Spleen (tissue), 11 donors: ENCODE results near the gene FHIT. TPM values are rescaled to one million over a fixed set of nuclear protein-coding genes. Genes with fewer than 3 reads are reported as not detected.

ENCODE experiments used
- DNase-seq: peaks from one replicate; pipeline ENCODE4 v3.0.0-alpha.2; 2020
- H3K27ac ChIP-seq, 8 donors: fragments of 200-600 bp; sonication (generic) in 7 of 8; 1 replicate in 4 of 8; 2 replicates in 4 of 8; pipeline versions ENCODE4 v1.5.0 to v1.8.0; 2016 to 2021; ENCODE audit warnings: inconsistent platforms in 4 of 8, mild to moderate bottlenecking in 4 of 8, moderate library complexity in 1 of 8
- H3K27me3 ChIP-seq, 7 donors: fragments of 200-600 bp; sonication (generic) in 6 of 7; replicated peaks in 1 of 7; 1 replicate in 4 of 7; 2 replicates in 3 of 7; pipeline versions ENCODE4 v1.5.0 to v1.8.0; 2016 to 2021; ENCODE audit warnings: inconsistent platforms in 3 of 7, mild to moderate bottlenecking in 1 of 7
- H3K36me3 ChIP-seq, 6 donors: fragments of 200-600 bp; sonication (generic) in 5 of 6; 1 replicate in 4 of 6; 2 replicates in 2 of 6; pipeline versions ENCODE4 v1.5.0 to v1.8.0; 2016 to 2021; ENCODE audit warnings: inconsistent platforms in 2 of 6
- H3K4me1 ChIP-seq, 6 donors: fragments of 200-600 bp; sonication (generic) in 5 of 6; 1 replicate in 3 of 6; 2 replicates in 3 of 6; pipeline versions ENCODE4 v1.5.0 to v1.8.0; 2016 to 2021; ENCODE audit warnings: inconsistent platforms in 3 of 6
- H3K4me3 ChIP-seq, 8 donors: fragments of 200-600 bp; sonication (generic) in 7 of 8; 1 replicate in 4 of 8; 2 replicates in 4 of 8; pipeline versions ENCODE4 v1.5.0 to v1.8.0; 2016 to 2021; ENCODE audit warnings: inconsistent platforms in 4 of 8, mild to moderate bottlenecking in 4 of 8, moderate library complexity in 2 of 8
- H3K9me3 ChIP-seq, 8 donors: fragments of 200-600 bp; sonication (generic) in 7 of 8; 1 replicate in 4 of 8; 2 replicates in 4 of 8; pipeline versions ENCODE4 v1.5.0 to v1.8.0; 2016 to 2021; ENCODE audit warnings: inconsistent platforms in 4 of 8
- POLR2A ChIP-seq, 3 donors: fragments of 450-650 bp; IDR thresholded peaks; one replicate each; pipeline ENCODE4 v1.5.1; 2017; ENCODE audit warnings: antibody characterized with exemption in 3 of 3, mild to moderate bottlenecking in 1 of 3
- POLR2AphosphoS5 ChIP-seq, 3 donors: sonication (generic); formaldehyde crosslinking; IDR thresholded peaks; one replicate each; pipeline ENCODE4 v1.5.1; 2017; ENCODE audit warnings: antibody characterized with exemption in 3 of 3
- WGBS, 5 donors: extraction: QIAGEN DNeasy Blood & Tissue Kit in 3 of 5; methylation state at CpG; one replicate each; pipeline versions ENCODE4 v1.1.5 to v1.1.7; 2013 to 2018; 5-methylcytosine and 5-hydroxymethylcytosine counted together
- intact Hi-C: fragments of 100-400 bp; cut with DNase I; formaldehyde crosslinking; loops from one replicate; pipeline ENCODE4 v1.15.0; 2023; ENCODE audit warnings: low total_unique reads
- polyA plus RNA-seq, 3 donors: library from polyadenylated mRNA; stranded (reverse); fragments of 200-250 nt; gene quantifications; one replicate each; pipeline ENCODE4 v1.2.1, GENCODE V29; 2013
- total RNA-seq, 7 donors: library from RNA; depleted of rRNA in 3 of 7; stranded (reverse); fragments of >200 nt in 3 of 7; fragmentation: NEBNext Ultra II Directional in 4 of 7; extraction: Animal tissue kit (Norgen Biotek cat#: 25700) in 4 of 7; gene quantifications; one replicate each; pipeline versions ENCODE4 v1.1.0 to v1.2.1, GENCODE V29; 2016 to 2021
- TF ChIP-seq, protein P1 (sequence below), 11 experiments: fragments of 200-600 bp in 7 of 11; fragments of 450-650 bp in 4 of 11; sonication (generic) in 4 of 11; IDR thresholded peaks in 8 of 11; conservative IDR thresholded peaks in 3 of 11; 1 replicate in 7 of 11; 2 replicates in 4 of 11; pipeline versions ENCODE4 v1.4.0 to v1.8.0; 2016 to 2021; ENCODE audit warnings: antibody characterized with exemption in 11 of 11, inconsistent platforms in 4 of 11, mild to moderate bottlenecking in 1 of 11
- donor health status: healthy with polysubstance abuse.
- donor health status: DM: no; HTN: no; CAD: no; lungs with moderate emphysema.
- donor health status: DM: no; HTN: no; CAD: no.
- donor health status: Bipolar disorder and iron deficiency.
- donor health status: healthy.
- donor health status: DM: no; HTN: no; CAD: no.
- donor health status: DM: yes; HTN: yes; CAD: no.

The FHIT gene
- total and polyA plus RNA-seq, 10 donors: 4.1 to 23.1 (median 12.2) TPM

DNA sequence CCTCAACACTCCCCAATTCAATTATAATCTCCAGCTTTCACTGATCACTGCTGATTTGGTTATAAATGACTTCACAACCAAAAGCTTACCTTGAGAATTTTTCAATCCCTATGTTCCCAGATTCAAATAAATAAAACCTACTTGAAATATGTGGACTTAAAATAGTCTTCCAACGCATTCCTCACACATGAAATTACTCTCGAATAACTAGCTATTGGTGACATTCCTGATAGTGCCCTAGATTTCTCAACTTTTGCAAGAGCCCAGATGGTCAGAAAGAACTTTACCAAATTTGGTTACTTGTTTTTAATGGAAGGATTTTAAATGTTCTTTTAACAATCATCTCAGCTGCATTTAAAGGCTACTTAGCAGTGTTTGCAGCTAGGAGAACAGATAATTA is 605.5 kb downstream of the FHIT start:
- intact Hi-C loops: no loop called here

DNA sequence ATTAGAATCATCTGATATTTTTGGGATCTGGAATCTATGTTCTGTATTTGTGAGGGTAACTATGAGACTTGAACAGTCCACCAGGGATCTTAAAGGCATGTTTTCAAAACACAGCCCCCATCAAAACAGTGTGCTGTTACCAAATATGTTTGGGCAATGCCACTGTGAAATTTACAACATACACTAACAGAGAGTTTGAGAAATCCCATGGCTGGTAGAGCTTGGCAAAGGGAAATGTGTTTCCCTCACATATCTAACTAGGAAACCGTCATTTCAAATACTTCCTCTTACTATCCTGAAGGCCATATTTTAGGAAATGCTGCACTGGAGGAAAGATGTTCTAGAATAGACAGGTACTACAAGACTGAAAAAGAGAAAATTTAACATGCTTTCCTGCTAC is 607.4 kb downstream of the FHIT start:
- H3K36me3 ChIP-seq: no peaks in the 10 kb centered on the region
- H3K4me3 ChIP-seq: no peak overlapping the region
- no peak for TF ChIP-seq POLR2A (IDR thresholded peaks at IDR 0.05)
- TF ChIP-seq, protein P1, sequence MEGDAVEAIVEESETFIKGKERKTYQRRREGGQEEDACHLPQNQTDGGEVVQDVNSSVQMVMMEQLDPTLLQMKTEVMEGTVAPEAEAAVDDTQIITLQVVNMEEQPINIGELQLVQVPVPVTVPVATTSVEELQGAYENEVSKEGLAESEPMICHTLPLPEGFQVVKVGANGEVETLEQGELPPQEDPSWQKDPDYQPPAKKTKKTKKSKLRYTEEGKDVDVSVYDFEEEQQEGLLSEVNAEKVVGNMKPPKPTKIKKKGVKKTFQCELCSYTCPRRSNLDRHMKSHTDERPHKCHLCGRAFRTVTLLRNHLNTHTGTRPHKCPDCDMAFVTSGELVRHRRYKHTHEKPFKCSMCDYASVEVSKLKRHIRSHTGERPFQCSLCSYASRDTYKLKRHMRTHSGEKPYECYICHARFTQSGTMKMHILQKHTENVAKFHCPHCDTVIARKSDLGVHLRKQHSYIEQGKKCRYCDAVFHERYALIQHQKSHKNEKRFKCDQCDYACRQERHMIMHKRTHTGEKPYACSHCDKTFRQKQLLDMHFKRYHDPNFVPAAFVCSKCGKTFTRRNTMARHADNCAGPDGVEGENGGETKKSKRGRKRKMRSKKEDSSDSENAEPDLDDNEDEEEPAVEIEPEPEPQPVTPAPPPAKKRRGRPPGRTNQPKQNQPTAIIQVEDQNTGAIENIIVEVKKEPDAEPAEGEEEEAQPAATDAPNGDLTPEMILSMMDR (IDR thresholded peaks at IDR 0.05 in 8 of 11, conservative IDR thresholded peaks at IDR 0.05 in 3 of 11): no peak
- TF ChIP-seq POLR2AphosphoS5 (IDR thresholded peaks at IDR 0.05): no peak
- no peaks in the 10 kb centered on the region for H3K9me3 ChIP-seq
- 33 to 71% (median 47%) methylated on average over 1 of the region's 1 CpG for WGBS, 5 donors
- intact Hi-C loops: no loop called here
- H3K4me1 ChIP-seq: no peaks in the 10 kb centered on the region
- no peak for DNase-seq
- no peak overlapping the region for H3K27ac ChIP-seq
- no peaks in the 10 kb centered on the region for H3K27me3 ChIP-seq

More for the DNA sequence above, 605.5 kb downstream of the FHIT start:
- Histone ChIP-seq H3K36me3 (no peaks in the 10 kb centered on the region), H3K27ac (no peak overlapping the region), H3K9me3 (no peaks in the 10 kb centered on the region), H3K4me3 (no peak overlapping the region), H3K4me1 (no peaks in the 10 kb centered on the region), H3K27me3 (no peaks in the 10 kb centered on the region)
- TF ChIP-seq POLR2A (IDR thresholded peaks at IDR 0.05) (no peak), POLR2AphosphoS5 (IDR thresholded peaks at IDR 0.05) (no peak)
- TF ChIP-seq, protein P1 (IDR thresholded peaks at IDR 0.05 in 8 of 11, conservative IDR thresholded peaks at IDR 0.05 in 3 of 11): no peak
- no peak for DNase-seq
- 69 to 84% (median 82%) methylated on average over 2 of the region's 2 CpGs for WGBS, 5 donors

DNA sequence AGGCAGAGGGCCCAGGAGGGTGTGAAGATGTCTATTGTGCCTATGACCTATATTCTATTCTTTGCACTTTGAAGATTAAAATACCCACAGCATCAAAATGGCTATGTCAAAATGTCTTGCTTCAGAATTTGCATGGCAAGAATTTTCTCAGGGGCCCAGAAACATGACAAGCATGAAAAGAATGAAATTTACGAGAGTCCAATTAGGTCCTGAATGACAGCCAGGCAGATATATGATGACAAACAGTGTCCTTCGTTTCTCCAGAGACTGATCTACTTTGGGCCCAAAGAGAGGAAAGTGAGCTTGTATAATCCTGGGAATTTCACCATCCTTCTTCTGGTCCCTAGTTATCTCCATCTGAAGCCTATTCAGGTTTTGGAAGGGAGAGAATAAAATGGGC is 609.9 kb downstream of the FHIT start:
- Histone ChIP-seq H3K27ac (no peak overlapping the region), H3K27me3 (no peaks in the 10 kb centered on the region), H3K9me3 (no peaks in the 10 kb centered on the region), H3K36me3 (no peaks in the 10 kb centered on the region), H3K4me1 (no peaks in the 10 kb centered on the region), H3K4me3 (no peak overlapping the region)
- TF ChIP-seq, protein P1 (IDR thresholded peaks at IDR 0.05 in 8 of 11, conservative IDR thresholded peaks at IDR 0.05 in 3 of 11): no peak
- TF ChIP-seq POLR2AphosphoS5 (IDR thresholded peaks at IDR 0.05) (no peak), POLR2A (IDR thresholded peaks at IDR 0.05) (no peak)
- intact Hi-C loops: no loop called here
- no peak for DNase-seq
- WGBS, 5 donors: 62 to 86% (median 79%) methylated on average over 2 of the region's 2 CpGs

DNA sequence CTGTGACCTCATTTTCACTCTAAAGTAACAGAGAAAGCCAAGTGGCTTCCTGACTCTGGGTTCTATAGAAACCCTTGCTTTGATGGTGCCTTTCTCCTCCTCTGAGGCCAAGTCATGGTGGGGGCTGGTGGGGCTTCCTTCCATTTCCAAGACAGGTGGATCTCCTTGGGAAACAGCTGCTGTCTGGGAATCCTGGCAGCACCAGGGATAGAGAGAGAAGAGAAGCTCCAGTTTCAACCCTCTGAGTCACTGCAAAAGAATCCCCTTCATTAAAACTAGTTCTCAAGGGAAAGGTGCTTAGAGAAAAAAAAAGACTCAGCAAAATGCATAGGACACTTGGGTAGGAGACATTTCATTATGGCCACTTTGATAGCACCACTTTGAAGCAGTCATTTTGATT is 614.4 kb downstream of the FHIT start:
- Histone ChIP-seq H3K4me1 (no peaks in the 10 kb centered on the region), H3K36me3 (no peaks in the 10 kb centered on the region), H3K9me3 (no peaks in the 10 kb centered on the region), H3K4me3 (no peak overlapping the region), H3K27ac (no peak overlapping the region), H3K27me3 (no peaks in the 10 kb centered on the region)
- no peak for DNase-seq
- TF ChIP-seq, protein P1 (IDR thresholded peaks at IDR 0.05 in 8 of 11, conservative IDR thresholded peaks at IDR 0.05 in 3 of 11): no peak
- TF ChIP-seq POLR2AphosphoS5 (IDR thresholded peaks at IDR 0.05) (no peak), POLR2A (IDR thresholded peaks at IDR 0.05) (no peak)
- intact Hi-C loops: no loop called here
